ENCODE measurements around the gene SLC6A4.

The SLC6A4 gene

DNA sequence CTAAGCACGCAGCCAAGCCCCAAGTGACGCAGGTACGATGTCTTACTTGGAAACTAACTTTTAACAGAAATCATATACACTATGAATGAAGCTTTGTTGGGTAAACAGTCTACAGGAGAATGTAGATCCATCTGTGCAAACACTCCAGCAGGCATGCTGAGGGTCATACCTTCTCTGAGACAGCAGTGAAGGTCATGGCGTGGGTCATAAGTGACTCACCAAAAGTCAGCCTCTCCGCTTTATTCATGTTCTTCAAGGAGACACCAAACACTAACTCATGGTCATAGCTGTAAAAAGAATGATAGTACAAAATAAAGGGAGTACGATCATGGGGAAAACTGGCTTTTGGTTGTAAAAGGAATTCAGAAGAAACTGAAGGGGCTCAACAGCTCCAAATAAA is 35.6 kb upstream of the SLC6A4 start:
- TF ChIP-seq, protein P1, sequence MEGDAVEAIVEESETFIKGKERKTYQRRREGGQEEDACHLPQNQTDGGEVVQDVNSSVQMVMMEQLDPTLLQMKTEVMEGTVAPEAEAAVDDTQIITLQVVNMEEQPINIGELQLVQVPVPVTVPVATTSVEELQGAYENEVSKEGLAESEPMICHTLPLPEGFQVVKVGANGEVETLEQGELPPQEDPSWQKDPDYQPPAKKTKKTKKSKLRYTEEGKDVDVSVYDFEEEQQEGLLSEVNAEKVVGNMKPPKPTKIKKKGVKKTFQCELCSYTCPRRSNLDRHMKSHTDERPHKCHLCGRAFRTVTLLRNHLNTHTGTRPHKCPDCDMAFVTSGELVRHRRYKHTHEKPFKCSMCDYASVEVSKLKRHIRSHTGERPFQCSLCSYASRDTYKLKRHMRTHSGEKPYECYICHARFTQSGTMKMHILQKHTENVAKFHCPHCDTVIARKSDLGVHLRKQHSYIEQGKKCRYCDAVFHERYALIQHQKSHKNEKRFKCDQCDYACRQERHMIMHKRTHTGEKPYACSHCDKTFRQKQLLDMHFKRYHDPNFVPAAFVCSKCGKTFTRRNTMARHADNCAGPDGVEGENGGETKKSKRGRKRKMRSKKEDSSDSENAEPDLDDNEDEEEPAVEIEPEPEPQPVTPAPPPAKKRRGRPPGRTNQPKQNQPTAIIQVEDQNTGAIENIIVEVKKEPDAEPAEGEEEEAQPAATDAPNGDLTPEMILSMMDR (IDR thresholded peaks at IDR 0.05; ENCODE audit: unreplicated experiment in 3 of 3) = no peak
- no peaks in the 10 kb centered on the region for H3K9me3 Mint-ChIP-seq
- no peak overlapping the region for H3K27ac Mint-ChIP-seq
- H3K4me3 Mint-ChIP-seq = no peak overlapping the region
- peaks cover 70% of the 10 kb centered on the region for H3K36me3 Mint-ChIP-seq (ENCODE audit: low read depth)
- H3K4me1 Mint-ChIP-seq = no peaks in the 10 kb centered on the region
- H3K27me3 Mint-ChIP-seq (ENCODE audit: low read depth) = no peaks in the 10 kb centered on the region

DNA sequence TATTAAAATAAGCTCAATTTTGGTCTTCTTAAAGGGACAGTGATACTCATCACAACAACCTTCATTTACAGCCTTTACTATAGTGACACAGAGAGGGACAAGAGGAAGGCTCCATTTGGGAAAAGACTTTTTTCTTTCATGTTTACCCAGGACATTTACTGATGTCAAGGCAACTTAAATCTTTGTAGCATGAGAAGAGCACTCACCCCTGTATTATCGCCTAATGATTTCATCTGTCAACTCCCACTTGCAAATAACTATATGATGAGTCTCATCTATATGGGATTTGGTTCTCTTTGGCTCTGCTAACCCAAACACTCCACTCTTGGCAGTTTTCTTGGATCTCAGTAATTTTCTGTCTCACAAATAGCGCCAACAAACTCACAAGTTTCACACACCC is 32.1 kb upstream of the SLC6A4 start:
- Mint-ChIP-seq H3K4me1 (peaks cover 15% of the 10 kb centered on the region), H3K4me3 (no peak overlapping the region), H3K27me3 (ENCODE audit: low read depth) (no peaks in the 10 kb centered on the region), H3K9me3 (no peaks in the 10 kb centered on the region), H3K36me3 (ENCODE audit: low read depth) (peaks cover 63% of the 10 kb centered on the region), H3K27ac (peak overlapping the region in 1 of 3 experiments; percentile 1)
- TF ChIP-seq, protein P1 (IDR thresholded peaks at IDR 0.05; ENCODE audit: unreplicated experiment in 3 of 3) = no peak

- Mint-ChIP-seq H3K27ac (peak overlapping the region; percentile 68 to 83 (median 75)), H3K4me3 (no peak overlapping the region), H3K27me3 (ENCODE audit: low read depth) (no peaks in the 10 kb centered on the region), H3K9me3 (no peaks in the 10 kb centered on the region), H3K36me3 (ENCODE audit: low read depth) (peaks cover 63% of the 10 kb centered on the region), H3K4me1 (peaks cover 15% of the 10 kb centered on the region)
- TF ChIP-seq, protein P1 (IDR thresholded peaks at IDR 0.05; ENCODE audit: unreplicated experiment in 3 of 3) = no peak
These were observed 28.2 kb upstream of the SLC6A4 start for GRCh38 chr17:30263552-30264333.

DNA sequence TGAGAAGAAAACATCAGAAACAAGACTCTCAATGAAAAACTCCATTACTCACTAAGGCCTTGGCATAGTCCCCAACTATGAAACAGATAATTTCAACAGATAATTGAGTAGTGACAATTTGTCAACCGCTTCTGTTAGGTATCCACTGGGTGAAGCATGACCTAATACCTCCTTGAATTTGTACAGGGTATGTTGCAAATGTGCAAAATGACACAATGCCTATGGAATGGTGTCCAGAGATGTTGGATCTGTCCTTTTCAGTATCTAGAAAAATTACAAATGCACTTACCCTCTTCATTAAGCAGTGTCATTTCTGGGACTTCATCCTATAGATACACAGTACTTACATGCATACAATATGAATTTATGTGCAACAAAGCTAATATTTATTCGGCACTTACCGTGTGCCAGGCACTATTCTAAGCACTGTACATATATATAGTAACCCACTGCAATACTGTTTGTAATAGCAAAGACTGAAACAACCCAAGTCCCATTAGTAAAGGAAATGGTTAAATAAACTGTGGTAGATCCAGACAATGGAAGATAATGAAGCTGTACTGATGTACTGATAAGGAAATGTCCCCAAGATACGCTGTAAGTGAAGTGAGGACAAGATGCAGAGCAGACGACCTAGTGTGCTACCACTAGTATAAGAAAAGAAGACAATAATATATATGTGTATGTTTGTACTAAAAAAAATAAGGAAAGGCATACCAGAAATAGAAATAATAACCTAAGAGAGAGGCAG is 21.4 kb upstream of the SLC6A4 start:
- TF ChIP-seq, protein P1 (IDR thresholded peaks at IDR 0.05; ENCODE audit: unreplicated experiment in 3 of 3) = no peak
- Mint-ChIP-seq H3K4me1 (no peaks in the 10 kb centered on the region), H3K27ac (no peak overlapping the region), H3K9me3 (no peaks in the 10 kb centered on the region), H3K36me3 (ENCODE audit: low read depth) (peaks cover 46% of the 10 kb centered on the region), H3K4me3 (no peak overlapping the region), H3K27me3 (ENCODE audit: low read depth) (no peaks in the 10 kb centered on the region)

- Mint-ChIP-seq H3K27ac (no peak overlapping the region), H3K9me3 (no peaks in the 10 kb centered on the region), H3K4me1 (no peaks in the 10 kb centered on the region), H3K36me3 (ENCODE audit: low read depth) (peaks cover 50% of the 10 kb centered on the region), H3K27me3 (ENCODE audit: low read depth) (no peaks in the 10 kb centered on the region), H3K4me3 (no peak overlapping the region)
- TF ChIP-seq, protein P1 (IDR thresholded peaks at IDR 0.05; ENCODE audit: unreplicated experiment in 3 of 3) = no peak
These were observed 18.7 kb upstream of the SLC6A4 start for GRCh38 chr17:30254150-30254549.
